GM12873 (cell line): ENCODE results near the gene CEP104.

Experiments used
- CTCF ChIP-seq: IDR thresholded peaks from 2 replicates; pipeline ENCODE4 v1.5.1; 2012; ENCODE audit warnings: low read depth, mild to moderate bottlenecking, moderate library complexity, low read length, control low read depth; ENCODE audit not compliant: insufficient read depth; ENCODE audit errors: missing control alignments

The CEP104 gene

GRCh38 chr1:3777647-3778589 is 79.1 kb downstream of the CEP104 start:
- TF ChIP-seq CTCF, result no peak

DNA sequence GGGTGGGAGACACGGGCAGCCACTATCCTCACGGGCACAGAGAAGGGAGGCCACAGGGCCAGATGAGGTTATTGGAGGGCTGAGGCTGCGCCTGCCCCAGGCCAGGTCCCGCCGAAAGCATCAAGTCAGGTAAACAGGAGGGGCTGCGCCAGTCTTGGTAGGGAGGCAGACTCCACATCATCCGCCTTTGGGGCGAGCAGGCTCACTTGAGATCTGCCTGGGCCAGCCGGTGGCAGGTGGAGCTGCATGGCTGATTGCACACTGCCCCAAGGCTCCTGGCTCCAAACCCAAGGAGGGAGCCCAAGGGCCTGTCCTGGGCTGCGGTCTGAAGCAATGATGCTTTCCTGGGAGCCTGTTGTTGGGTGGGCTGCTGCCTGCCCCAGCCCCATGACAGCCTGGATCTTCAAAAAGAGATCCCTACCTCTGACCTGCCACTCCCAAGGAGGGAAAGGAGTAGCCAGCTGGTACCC is 79.9 kb downstream of the CEP104 start:
- no peak for TF ChIP-seq CTCF

- TF ChIP-seq CTCF, result no peak
These were observed 80.6 kb downstream of the CEP104 start for GRCh38 chr1:3776231-3776961.

DNA sequence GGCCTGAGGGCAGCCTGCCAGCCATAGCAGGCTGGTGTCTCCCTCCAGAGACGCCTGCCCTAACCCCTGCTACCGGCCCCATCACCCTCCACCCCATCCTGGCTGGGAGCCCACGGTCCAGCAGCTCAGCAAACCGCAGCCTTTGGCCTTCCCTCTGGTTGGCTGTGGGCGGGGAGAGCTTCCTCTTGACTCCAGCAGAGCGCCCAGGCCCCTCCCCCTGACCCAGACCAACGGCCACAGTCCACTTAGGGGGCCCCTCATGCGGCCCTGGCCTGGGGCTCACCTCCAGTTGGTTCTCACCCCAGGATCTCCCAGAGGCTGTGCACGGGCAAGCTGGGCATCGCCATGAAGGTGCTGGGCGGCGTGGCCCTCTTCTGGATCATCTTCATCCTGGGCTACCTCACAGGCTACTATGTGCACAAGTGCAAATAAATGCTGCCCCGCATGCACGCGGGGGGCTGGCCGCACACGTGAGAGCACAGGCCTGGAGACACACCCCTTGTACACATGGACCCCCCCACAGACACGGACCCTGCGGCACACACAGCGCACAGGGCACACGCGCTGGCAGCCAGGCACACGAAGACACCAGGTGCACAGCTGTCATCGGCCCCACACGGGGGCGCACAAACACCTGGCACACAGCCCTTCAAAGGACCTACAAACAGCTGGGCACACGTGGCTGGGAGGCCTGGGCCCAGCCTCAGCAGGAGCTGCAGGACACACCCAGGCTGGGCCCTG is 81.4 kb downstream of the CEP104 start:
- peak; percentile 76 for TF ChIP-seq CTCF

GRCh38 chr1:3774946-3775489 is 82.0 kb downstream of the CEP104 start:
- TF ChIP-seq CTCF, result no peak

GRCh38 chr1:3774276-3774945 is 82.6 kb downstream of the CEP104 start:
- no peak for TF ChIP-seq CTCF
